Measurements from ENCODE around the gene LDLRAD2. TPM values are rescaled to one million over a fixed set of nuclear protein-coding genes. Genes with fewer than 3 reads are reported as not detected.

The LDLRAD2 gene
- total RNA-seq, 1 experiment from 2014 or later, result 1.0 TPM

- no peak overlapping the region for H3K4ac ChIP-seq (ENCODE audit: low read depth, low read length)
- no peak overlapping the region for H2AK5ac ChIP-seq (ENCODE audit: insufficient read length, low read length)
- no peak overlapping the region for H2AFZ ChIP-seq (ENCODE audit: low read length)
- H3K27ac ChIP-seq (ENCODE audit: insufficient read length, low read depth, low read length), result no peak overlapping the region
- peak overlapping the region in 2 of 3 experiments; percentile 41 to 54; a peak in 2 of 7 replicates for H3K27ac Mint-ChIP-seq
- WGBS (ENCODE audit: extremely low coverage, insufficient read length, low lambda C conversion rate), result no CpG with 5 or more reads among the region's 1 CpG
- H3K27me3 ChIP-seq (ENCODE audit: insufficient read depth, low read length), result no peaks in the 10 kb centered on the region
- no peak overlapping the region for H2BK12ac ChIP-seq (ENCODE audit: insufficient read length, low read depth, low read length)
- H3K4me1 Mint-ChIP-seq, result peaks cover 17 to 25% of the 10 kb centered on the region in 2 experiments
- H3K79me2 ChIP-seq (ENCODE audit: insufficient read depth, low read length), result no peaks in the 10 kb centered on the region
- no peaks in the 10 kb centered on the region for H3K79me1 ChIP-seq (ENCODE audit: insufficient read depth, low read depth, low read length, poor library complexity, severe bottlenecking)
- H4K91ac ChIP-seq (ENCODE audit: insufficient read length, low read depth, low read length), result no peak overlapping the region
- no peak overlapping the region for H2BK120ac ChIP-seq (ENCODE audit: low read depth, low read length, poor library complexity, severe bottlenecking)
- no peak overlapping the region for H3K9ac ChIP-seq (ENCODE audit: extremely low read depth, insufficient read length, low read length)
- no peak overlapping the region for H4K5ac ChIP-seq (ENCODE audit: insufficient read length, low read depth, low read length)
- H3K4me3 Mint-ChIP-seq, result no peak overlapping the region
- H2BK20ac ChIP-seq (ENCODE audit: low read depth, low read length, poor library complexity, severe bottlenecking), result no peak overlapping the region
- H3K4me1 ChIP-seq (ENCODE audit: insufficient read depth, low read length), result peaks cover 7% of the 10 kb centered on the region; the same call in 1 of the 2 replicates
- H2BK5ac ChIP-seq (ENCODE audit: insufficient read length, low read length), result no peak overlapping the region
- H3K18ac ChIP-seq (ENCODE audit: insufficient read length, low read depth, low read length), result no peak overlapping the region
- no peak overlapping the region; the same call in 1 of the 2 replicates for H3K14ac ChIP-seq (ENCODE audit: insufficient read depth, low read length)
- no peak overlapping the region for H2BK15ac ChIP-seq (ENCODE audit: low read depth, low read length)
- H3T11ph ChIP-seq (ENCODE audit: low read length), result no peak overlapping the region
- H4K20me1 ChIP-seq (ENCODE audit: control insufficient read depth, insufficient read depth, insufficient read length), result peaks cover 2% of the 10 kb centered on the region
- no peak overlapping the region for H3K56ac ChIP-seq (ENCODE audit: insufficient read length, low read depth, low read length)
- no peak overlapping the region for H3K4me2 ChIP-seq (ENCODE audit: insufficient read depth, insufficient read length, low read length)
- no peaks in the 10 kb centered on the region for H3K9me3 Mint-ChIP-seq
- no peak overlapping the region for H3K23ac ChIP-seq (ENCODE audit: insufficient read length, low read depth, low read length)
- no peaks in the 10 kb centered on the region for H3K23me2 ChIP-seq (ENCODE audit: insufficient read length, low read depth, low read length, poor library complexity, severe bottlenecking)
- H3K36me3 Mint-ChIP-seq (ENCODE audit: insufficient read depth in 1 of 3, low read depth in 3 of 3), result peaks cover 18 to 48% (median 32%) of the 10 kb centered on the region in 3 experiments; a peak in 6 of 7 replicates
- no peak for TF ChIP-seq CTCF (conservative IDR thresholded peaks at IDR 0.05)
- no peak overlapping the region for H4K8ac ChIP-seq (replicated peaks; ENCODE audit: insufficient read length, low read depth, low read length)
- DNase-seq, result no peak
- H3K27me3 Mint-ChIP-seq (ENCODE audit: low read depth), result no peaks in the 10 kb centered on the region
- no peaks in the 10 kb centered on the region for H3K9me3 ChIP-seq (ENCODE audit: control insufficient read depth, low read depth, low read length)
Measured at GRCh38 chr1:21866707-21867043, 54.6 kb downstream of the LDLRAD2 start.
